Right ventricle myocardium inferior (tissue), 1 donor: ENCODE data around the gene AKAP13. TPM values are rescaled to one million over a fixed set of nuclear protein-coding genes. Genes with fewer than 3 reads are reported as not detected.
"Not testable (repeated sequence)": the region's sequence is repeated elsewhere in the genome, so short reads cannot be mapped to it uniquely, and the experiment has no call there.

Experiments used
- ATAC-seq: fragments of 200-7000 bp; cut with Tn5 transposase; one replicate; pipeline ENCODE4 v1.9.1; 2020; ENCODE audit warnings: mild to moderate bottlenecking, moderate library complexity
- DNase-seq: peaks from one replicate; pipeline ENCODE4 v3.0.0; 2021; ENCODE audit errors: missing footprints
- intact Hi-C: fragments of 100-400 bp; cut with DNase I; formaldehyde crosslinking; loops from one replicate; pipeline ENCODE4 v1.11.0; 2022
- total RNA-seq: library from RNA; stranded (reverse); fragmentation: NEBNext Ultra II Directional; extraction: Animal tissue kit (Norgen Biotek cat#: 25700); gene quantifications from one replicate; pipeline ENCODE4 v1.2.1, GENCODE V29; 2021
- donor health status: DM: no; HTN: yes; CAD: no; lungs with severe emphysema.

The AKAP13 gene
- total RNA-seq, 1 donor from 2014 or later, result 292 TPM

- ATAC-seq, result no peak
- DNase-seq, result no peak
- intact Hi-C loops, result loop anchor here (5.0 kb wide), 1 partner anchor 52 kb away; no protein-coding TSS in a partner anchor
These were observed 149.7 kb downstream of the AKAP13 start for GRCh38 chr15:85530079-85530478.

GRCh38 chr15:85531083-85531482 lies 150.7 kb downstream of the AKAP13 start:
- ATAC-seq (no peak), DNase-seq (no peak)

GRCh38 chr15:85532689-85533088 lies 152.3 kb downstream of the AKAP13 start:
- DNase-seq, result no peak
- intact Hi-C loops, result loop anchor here (5.0 kb wide), 1 partner anchor 50 kb away; no protein-coding TSS in a partner anchor
- peak; percentile 65 for ATAC-seq

More at GRCh38 chr15:85531083-85531482, 150.7 kb downstream of the AKAP13 start:
- intact Hi-C loops, result loop anchor here (5.0 kb wide), 1 partner anchor 51 kb away; no protein-coding TSS in a partner anchor

GRCh38 chr15:85534031-85534430 lies 153.6 kb downstream of the AKAP13 start:
- intact Hi-C loops, result loop anchor here (5.0 kb wide), 1 partner anchor 48 kb away; no protein-coding TSS in a partner anchor
- ATAC-seq, result no peak
- DNase-seq, result no peak

GRCh38 chr15:85535533-85536330 lies 155.3 kb downstream of the AKAP13 start:
- ATAC-seq, result peak; percentile 6
- peak; percentile 79 for DNase-seq
- intact Hi-C loops, result not testable (repeated sequence)

GRCh38 chr15:85536341-85536740 lies 155.9 kb downstream of the AKAP13 start:
- no peak for DNase-seq
- no peak for ATAC-seq
- intact Hi-C loops, result no loop called here

GRCh38 chr15:85539491-85539890 lies 159.1 kb downstream of the AKAP13 start:
- intact Hi-C loops, result no loop called here
- ATAC-seq (no peak), DNase-seq (no peak)

GRCh38 chr15:85540085-85540797 lies 159.8 kb downstream of the AKAP13 start:
- intact Hi-C loops, result loop anchor here (5.0 kb wide), 1 partner anchor 43 kb away; no protein-coding TSS in a partner anchor
- ATAC-seq, result no peak
- no peak for DNase-seq

GRCh38 chr15:85541744-85542143 lies 161.3 kb downstream of the AKAP13 start:
- DNase-seq (no peak), ATAC-seq (no peak)
- intact Hi-C loops, result loop anchor here (5.0 kb wide), 1 partner anchor 44 kb away; no protein-coding TSS in a partner anchor

GRCh38 chr15:85542488-85542887 lies 162.1 kb downstream of the AKAP13 start:
- intact Hi-C loops, result loop anchor here (5.0 kb wide), 1 partner anchor 45 kb away; no protein-coding TSS in a partner anchor
- no peak for DNase-seq
- no peak for ATAC-seq

GRCh38 chr15:85542895-85543331 lies 162.5 kb downstream of the AKAP13 start:
- intact Hi-C loops, result loop anchor here (5.0 kb wide), 1 partner anchor 46 kb away; no protein-coding TSS in a partner anchor
- no peak for ATAC-seq
- no peak for DNase-seq

GRCh38 chr15:85543741-85544155 lies 163.3 kb downstream of the AKAP13 start:
- DNase-seq (peak; percentile 91), ATAC-seq (peak; percentile 65)
- intact Hi-C loops, result loop anchor here (5.0 kb wide), 1 partner anchor 46 kb away; no protein-coding TSS in a partner anchor

GRCh38 chr15:85545185-85545584 lies 164.8 kb downstream of the AKAP13 start:
- peak; percentile 75 for ATAC-seq
- no peak for DNase-seq
- intact Hi-C loops, result loop anchor here (5.0 kb wide), 2 partner anchors 37 to 297 kb away; no protein-coding TSS in a partner anchor

GRCh38 chr15:85545752-85546151 lies 165.3 kb downstream of the AKAP13 start:
- intact Hi-C loops, result loop anchor here (5.0 kb wide), 2 partner anchors 37 to 297 kb away; no protein-coding TSS in a partner anchor
- DNase-seq (no peak), ATAC-seq (peak; percentile 73)

GRCh38 chr15:85547386-85547785 lies 167.0 kb downstream of the AKAP13 start:
- DNase-seq (no peak), ATAC-seq (no peak)
- intact Hi-C loops, result loop anchor here (5.0 kb wide), 2 partner anchors 35 to 295 kb away; no protein-coding TSS in a partner anchor

- intact Hi-C loops, result no loop called here
- no peak for DNase-seq
These were observed 169.9 kb downstream of the AKAP13 start for GRCh38 chr15:85550283-85550682.

GRCh38 chr15:85551221-85551832 lies 170.9 kb downstream of the AKAP13 start:
- ATAC-seq (peak; percentile 18), DNase-seq (no peak)
- intact Hi-C loops, result no loop called here

More at GRCh38 chr15:85550283-85550682, 169.9 kb downstream of the AKAP13 start:
- no peak for ATAC-seq

GRCh38 chr15:85554852-85555521 lies 174.6 kb downstream of the AKAP13 start:
- no peak for DNase-seq
- ATAC-seq, result peak; percentile 44
- intact Hi-C loops, result no loop called here
